Liver (tissue), 3 donors: Measurements from ENCODE around the gene TMEM132E.

Source experiments
- JUND ChIP-seq, 2 donors: IDR thresholded peaks; 2 replicates each; pipeline ENCODE4 v1.6.1; 2016; ENCODE audit warnings: antibody characterized with exemption in 2 of 2
- TF ChIP-seq, protein P1 (sequence below): fragments of 150-350 bp; IDR thresholded peaks from 2 replicates; pipeline ENCODE4 v1.5.1; 2017; ENCODE audit warnings: improper control_type of control experiment, low read depth, low read length; ENCODE audit not compliant: missing input control
- donor health status: healthy.
- donor health status: healthy.

DNA sequence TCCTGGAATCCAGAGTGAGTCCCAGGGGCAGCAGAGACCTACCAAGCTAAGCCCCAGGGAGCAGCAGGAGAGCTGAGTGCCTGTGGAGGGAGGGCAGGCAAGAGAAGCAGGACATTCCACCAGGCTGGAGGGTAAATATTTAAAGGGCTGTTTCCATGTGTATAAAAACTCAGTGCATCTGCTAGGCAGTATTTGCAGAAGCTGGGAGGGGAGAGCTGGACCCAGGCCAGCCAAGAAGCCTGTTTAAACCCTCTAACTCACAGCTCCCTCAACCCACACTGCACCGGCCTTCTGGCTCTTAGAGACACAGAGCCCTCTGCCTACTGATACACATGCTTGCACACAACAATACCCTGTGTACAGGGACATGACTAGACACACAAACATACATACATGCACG lies 22.5 kb upstream of the TMEM132E start:
- TF ChIP-seq, protein P1, sequence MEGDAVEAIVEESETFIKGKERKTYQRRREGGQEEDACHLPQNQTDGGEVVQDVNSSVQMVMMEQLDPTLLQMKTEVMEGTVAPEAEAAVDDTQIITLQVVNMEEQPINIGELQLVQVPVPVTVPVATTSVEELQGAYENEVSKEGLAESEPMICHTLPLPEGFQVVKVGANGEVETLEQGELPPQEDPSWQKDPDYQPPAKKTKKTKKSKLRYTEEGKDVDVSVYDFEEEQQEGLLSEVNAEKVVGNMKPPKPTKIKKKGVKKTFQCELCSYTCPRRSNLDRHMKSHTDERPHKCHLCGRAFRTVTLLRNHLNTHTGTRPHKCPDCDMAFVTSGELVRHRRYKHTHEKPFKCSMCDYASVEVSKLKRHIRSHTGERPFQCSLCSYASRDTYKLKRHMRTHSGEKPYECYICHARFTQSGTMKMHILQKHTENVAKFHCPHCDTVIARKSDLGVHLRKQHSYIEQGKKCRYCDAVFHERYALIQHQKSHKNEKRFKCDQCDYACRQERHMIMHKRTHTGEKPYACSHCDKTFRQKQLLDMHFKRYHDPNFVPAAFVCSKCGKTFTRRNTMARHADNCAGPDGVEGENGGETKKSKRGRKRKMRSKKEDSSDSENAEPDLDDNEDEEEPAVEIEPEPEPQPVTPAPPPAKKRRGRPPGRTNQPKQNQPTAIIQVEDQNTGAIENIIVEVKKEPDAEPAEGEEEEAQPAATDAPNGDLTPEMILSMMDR: no peak
- TF ChIP-seq JUND (IDR thresholded peaks at IDR 0.05): no peak
